GM23248 (cell line): Measurements from ENCODE around the gene TMPRSS3. TPM values are rescaled to one million over a fixed set of nuclear protein-coding genes. Genes with fewer than 3 reads are reported as not detected.

Experiments
- DNase-seq: peaks from one replicate; pipeline ENCODE4 v3.0.0-alpha.2; 2015
- H2AFZ ChIP-seq: fragments of 200-600 bp; sonication (generic); 2 replicates; pipeline ENCODE4 v1.6.1; 2016; ENCODE audit warnings: antibody characterized with exemption
- H3F3A ChIP-seq: fragments of 200-600 bp; sonication (generic); 2 replicates; pipeline ENCODE4 v1.6.1; 2016; ENCODE audit warnings: mild to moderate bottlenecking, antibody characterized with exemption, mixed run types; ENCODE audit not compliant: insufficient read depth
- H3K27ac ChIP-seq: fragments of 200-600 bp; sonication (generic); 2 replicates; pipeline ENCODE4 v1.5.1; 2016; ENCODE audit warnings: mild to moderate bottlenecking
- H3K27me3 ChIP-seq: fragments of 200-600 bp; sonication (generic); replicated peaks from 2 replicates; pipeline ENCODE4 v1.6.1; 2016; ENCODE audit warnings: mild to moderate bottlenecking; ENCODE audit not compliant: insufficient read depth
- H3K36me3 ChIP-seq: fragments of 200-600 bp; sonication (generic); 2 replicates; pipeline ENCODE4 v1.6.1; 2016; ENCODE audit warnings: low read depth, mild to moderate bottlenecking
- H3K4me1 ChIP-seq: fragments of 200-600 bp; sonication (generic); 2 replicates; pipeline ENCODE4 v1.6.1; 2016; ENCODE audit warnings: mild to moderate bottlenecking; ENCODE audit not compliant: insufficient read depth
- H3K4me2 ChIP-seq: fragments of 200-600 bp; sonication (generic); one replicate; pipeline ENCODE4 v1.6.1; 2016; ENCODE audit warnings: mild to moderate bottlenecking; ENCODE audit not compliant: unreplicated experiment
- H3K4me3 ChIP-seq: fragments of 200-600 bp; sonication (generic); 2 replicates; pipeline ENCODE4 v1.5.1; 2016; ENCODE audit warnings: mild to moderate bottlenecking
- H3K79me2 ChIP-seq: fragments of 200-600 bp; sonication (generic); 2 replicates; pipeline ENCODE4 v1.6.1; 2016; ENCODE audit warnings: mild to moderate bottlenecking; ENCODE audit not compliant: insufficient read depth
- H3K9ac ChIP-seq: fragments of 200-600 bp; sonication (generic); 2 replicates; pipeline ENCODE4 v1.6.1; 2016; ENCODE audit warnings: mild to moderate bottlenecking
- H3K9me2 ChIP-seq: fragments of 200-600 bp; sonication (generic); 2 replicates; pipeline ENCODE4 v1.6.1; 2016; ENCODE audit warnings: mixed run types, mild to moderate bottlenecking, moderate library complexity; ENCODE audit not compliant: insufficient read depth
- H3K9me3 ChIP-seq: fragments of 200-600 bp; sonication (generic); one replicate; pipeline ENCODE4 v1.6.1; 2017; ENCODE audit warnings: low read depth
- H4K20me1 ChIP-seq: fragments of 200-600 bp; sonication (generic); 2 replicates; pipeline ENCODE4 v1.6.0; 2016; ENCODE audit not compliant: insufficient read depth
- EZH2 ChIP-seq: fragments of 200-600 bp; sonication (generic); IDR thresholded peaks from 2 replicates; pipeline ENCODE4 v1.6.1; 2018; ENCODE audit warnings: antibody characterized with exemption, mild to moderate bottlenecking; ENCODE audit not compliant: insufficient read depth, poor library complexity, severe bottlenecking
- EZH2phosphoT487 ChIP-seq: fragments of 200-600 bp; sonication (generic); IDR thresholded peaks from 2 replicates; pipeline ENCODE4 v1.6.1; 2018; ENCODE audit warnings: antibody characterized with exemption, moderate library complexity, mild to moderate bottlenecking, low read depth; ENCODE audit not compliant: insufficient read depth
- WGBS, 2 experiments: methylation state at CpG; one replicate each; pipeline ENCODE4 v1.1.6; 2015 to 2017; ENCODE audit warnings: low lambda C conversion rate in 2 of 2, low coverage in 1 of 2; ENCODE audit errors: missing lambda C conversion rate in 2 of 2; 5-methylcytosine and 5-hydroxymethylcytosine counted together
- in situ Hi-C: fragments of 300-500 bp; cut with MboI; formaldehyde crosslinking; loops from 2 replicates; pipeline ENCODE4 v1.15.0; 2020
- polyA plus RNA-seq: library from polyadenylated mRNA; unstranded; fragments of >200 nt; fragmentation: Nextera tagmentation; extraction: Ambion mirVana; gene quantifications from 2 replicates; pipeline ENCODE4 v1.2.1, GENCODE V29; 2016
- total RNA-seq: library from RNA; depleted of rRNA; stranded (reverse); fragments of >200 nt; shearing (Covaris generic); gene quantifications from 2 replicates; pipeline ENCODE4 v1.2.3, GENCODE V29; 2014

TMPRSS3 gene
- total and polyA plus RNA-seq, 2 experiments from 2014 or later, result not detected

- in situ Hi-C loops, result no loop called here
- Histone ChIP-seq H3K4me3 (no peak overlapping the region), H3K4me2 (no peak overlapping the region), H3K36me3 (no peaks in the 10 kb centered on the region), H2AFZ (no peak overlapping the region), H3K27me3 (peaks cover 34% of the 10 kb centered on the region), H3K79me2 (no peaks in the 10 kb centered on the region), H3K9ac (no peak overlapping the region), H3K9me2 (no peaks in the 10 kb centered on the region), H3K4me1 (no peaks in the 10 kb centered on the region), H3K9me3 (no peaks in the 10 kb centered on the region), H3K27ac (no peak overlapping the region), H4K20me1 (no peaks in the 10 kb centered on the region), H3F3A (no peaks in the 10 kb centered on the region)
- TF ChIP-seq EZH2 (no peak), EZH2phosphoT487 (no peak)
- no peak for DNase-seq
- 55 to 69% methylated on average over 16 to 17 of the region's 17 CpGs for WGBS, 2 experiments
These were observed 56.8 kb downstream of the TMPRSS3 start for GRCh38 chr21:42338729-42339715.

- H3K4me1 ChIP-seq, result no peaks in the 10 kb centered on the region
- peaks cover 34% of the 10 kb centered on the region for H3K27me3 ChIP-seq
- no peaks in the 10 kb centered on the region for H3K9me3 ChIP-seq
- TF ChIP-seq EZH2 (no peak), EZH2phosphoT487 (no peak)
- WGBS, 2 experiments, result 13 to 16% methylated on average over 23 of the region's 23 CpGs
- H2AFZ ChIP-seq, result 0 out of 2 replicates have a peak overlapping the region, but pooled peaks have one; percentile 42
- H3K36me3 ChIP-seq, result no peaks in the 10 kb centered on the region
- H3K9me2 ChIP-seq, result no peaks in the 10 kb centered on the region
- no peak overlapping the region for H3K4me2 ChIP-seq
- H3F3A ChIP-seq, result no peaks in the 10 kb centered on the region
- no peak overlapping the region for H3K9ac ChIP-seq
- H3K79me2 ChIP-seq, result no peaks in the 10 kb centered on the region
- no peaks in the 10 kb centered on the region for H4K20me1 ChIP-seq
- in situ Hi-C loops, result no loop called here
- DNase-seq, result peak; percentile 67
- no peak overlapping the region for H3K4me3 ChIP-seq
- H3K27ac ChIP-seq, result no peak overlapping the region
These were observed 57.8 kb downstream of the TMPRSS3 start for GRCh38 chr21:42337830-42338728.

- Histone ChIP-seq H3K9me2 (no peaks in the 10 kb centered on the region), H3K4me1 (no peaks in the 10 kb centered on the region), H3K9ac (no peak overlapping the region), H3F3A (no peaks in the 10 kb centered on the region), H3K36me3 (no peaks in the 10 kb centered on the region), H3K79me2 (no peaks in the 10 kb centered on the region), H3K9me3 (no peaks in the 10 kb centered on the region), H4K20me1 (no peaks in the 10 kb centered on the region), H3K4me2 (no peak overlapping the region), H2AFZ (no peak overlapping the region), H3K4me3 (no peak overlapping the region), H3K27me3 (peaks cover 34% of the 10 kb centered on the region), H3K27ac (no peak overlapping the region)
- no peak for TF ChIP-seq EZH2
- no peak for TF ChIP-seq EZH2phosphoT487
- WGBS, 2 experiments, result 83 to 86% methylated on average over 4 of the region's 4 CpGs
- in situ Hi-C loops, result no loop called here
- DNase-seq, result no peak
These were observed 58.6 kb downstream of the TMPRSS3 start for GRCh38 chr21:42337276-42337675.

GRCh38 chr21:42336054-42336453 lies 59.8 kb downstream of the TMPRSS3 start:
- Histone ChIP-seq H3K27me3 (peaks cover 34% of the 10 kb centered on the region), H3F3A (no peaks in the 10 kb centered on the region), H3K27ac (no peak overlapping the region), H2AFZ (no peak overlapping the region), H3K79me2 (no peaks in the 10 kb centered on the region), H3K9me2 (no peaks in the 10 kb centered on the region), H3K36me3 (no peaks in the 10 kb centered on the region), H3K9me3 (no peaks in the 10 kb centered on the region), H3K4me3 (no peak overlapping the region), H3K4me2 (no peak overlapping the region), H3K4me1 (no peaks in the 10 kb centered on the region), H4K20me1 (no peaks in the 10 kb centered on the region), H3K9ac (no peak overlapping the region)
- in situ Hi-C loops, result no loop called here
- 11 to 12% methylated on average over 10 of the region's 10 CpGs for WGBS, 2 experiments
- TF ChIP-seq EZH2phosphoT487, result no peak
- TF ChIP-seq EZH2, result no peak
- DNase-seq, result no peak
